Activated CD4-positive, alpha-beta T cell treated with anti-CD3 and anti-CD28 coated beads, Interleukin-10, Interleukin-2, amounts not matched to agents 100 ng/mL and 50 ng/mL, durations not matched to agents 16 hours and 8 hours (primary cell): ENCODE data around the gene CCSER1.
"Not testable (repeated sequence)": the region's sequence is repeated elsewhere in the genome, so short reads cannot be mapped to it uniquely, and the experiment has no call there.

Experiments used
- DNase-seq: peaks from one replicate; pipeline ENCODE4 v3.0.0-alpha.2; 2020

Gene CCSER1

GRCh38 chr4:91220315-91220714, 1093.1 kb downstream of the CCSER1 start:
- no peak for DNase-seq

- DNase-seq = no peak
Observed at GRCh38 chr4:91222014-91222413, 1094.8 kb downstream of the CCSER1 start.

- no peak for DNase-seq
Observed at GRCh38 chr4:91226867-91227266, 1099.7 kb downstream of the CCSER1 start.

GRCh38 chr4:91228659-91229058, 1101.5 kb downstream of the CCSER1 start:
- no peak for DNase-seq

GRCh38 chr4:91233164-91233563, 1106.0 kb downstream of the CCSER1 start:
- DNase-seq = no peak

- no peak for DNase-seq
Observed at GRCh38 chr4:91243132-91243531, 1115.9 kb downstream of the CCSER1 start.

GRCh38 chr4:91256043-91256442, 1128.8 kb downstream of the CCSER1 start:
- DNase-seq = no peak

- no peak for DNase-seq
Observed at GRCh38 chr4:91256751-91257150, 1129.6 kb downstream of the CCSER1 start.

- DNase-seq = no peak
Observed at GRCh38 chr4:91257721-91258120, 1130.5 kb downstream of the CCSER1 start.

GRCh38 chr4:91258326-91258725, 1131.1 kb downstream of the CCSER1 start:
- DNase-seq = no peak

GRCh38 chr4:91267543-91267942, 1140.3 kb downstream of the CCSER1 start:
- DNase-seq = no peak

GRCh38 chr4:91268481-91268880, 1141.3 kb downstream of the CCSER1 start:
- DNase-seq = not testable (repeated sequence)

- DNase-seq = no peak
Observed at GRCh38 chr4:91268913-91269312, 1141.7 kb downstream of the CCSER1 start.

- DNase-seq = no peak
Observed at GRCh38 chr4:91279899-91280298, 1152.7 kb downstream of the CCSER1 start.

- DNase-seq = no peak
Observed at GRCh38 chr4:91280551-91281290, 1153.5 kb downstream of the CCSER1 start.

- no peak for DNase-seq
Observed at GRCh38 chr4:91282217-91282616, 1155.0 kb downstream of the CCSER1 start.

- DNase-seq = no peak
Observed at GRCh38 chr4:91283726-91284230, 1156.6 kb downstream of the CCSER1 start.

GRCh38 chr4:91284480-91284879, 1157.3 kb downstream of the CCSER1 start:
- DNase-seq = no peak

- no peak for DNase-seq
Observed at GRCh38 chr4:91285487-91285886, 1158.3 kb downstream of the CCSER1 start.

- no peak for DNase-seq
Observed at GRCh38 chr4:91288702-91289311, 1161.6 kb downstream of the CCSER1 start.

- DNase-seq = no peak
Observed at GRCh38 chr4:91298156-91298700, 1171.0 kb downstream of the CCSER1 start.

GRCh38 chr4:91298824-91299223, 1171.6 kb downstream of the CCSER1 start:
- no peak for DNase-seq

GRCh38 chr4:91302120-91302519, 1174.9 kb downstream of the CCSER1 start:
- DNase-seq = no peak

- DNase-seq = no peak
Observed at GRCh38 chr4:91304292-91304691, 1177.1 kb downstream of the CCSER1 start.
